ENCODE measurements around the gene DBNL.

DBNL gene

GRCh38 chr7:44062180-44062902 lies 17.8 kb downstream of the DBNL start:
- DNase-seq (ENCODE audit: low read depth): no peak

- DNase-seq (ENCODE audit: low read depth): no peak
Observed at GRCh38 chr7:44062903-44063295, 18.4 kb downstream of the DBNL start.

GRCh38 chr7:44063547-44063893 lies 19.0 kb downstream of the DBNL start:
- DNase-seq (ENCODE audit: low read depth): no peak

GRCh38 chr7:44063894-44064651 lies 19.6 kb downstream of the DBNL start:
- DNase-seq (ENCODE audit: low read depth): no peak

- no peak for DNase-seq (ENCODE audit: low read depth)
Observed at GRCh38 chr7:44064791-44065430, 20.4 kb downstream of the DBNL start.

GRCh38 chr7:44065431-44066110 lies 21.1 kb downstream of the DBNL start, which contains the start of gene PGAM2:
TSS of gene PGAM2 (minus strand) at chr7:44065567. CDS start at chr7:44065529, 38 bp downstream.
- no peak for DNase-seq (ENCODE audit: low read depth)

GRCh38 chr7:44066111-44066460 lies 21.6 kb downstream of the DBNL start:
- DNase-seq (ENCODE audit: low read depth): no peak

GRCh38 chr7:44066494-44067063 lies 22.1 kb downstream of the DBNL start:
- no peak for DNase-seq (ENCODE audit: low read depth)

GRCh38 chr7:44067064-44067951 lies 22.8 kb downstream of the DBNL start:
- DNase-seq (ENCODE audit: low read depth): no peak

- no peak for DNase-seq (ENCODE audit: low read depth)
Observed at GRCh38 chr7:44068054-44068453, 23.6 kb downstream of the DBNL start.

- DNase-seq (ENCODE audit: low read depth): no peak
Observed at GRCh38 chr7:44071726-44072363, 27.3 kb downstream of the DBNL start.

- peak; percentile 85 for DNase-seq (ENCODE audit: low read depth)
Observed at GRCh38 chr7:44072364-44073231, 28.1 kb downstream of the DBNL start.

- DNase-seq (ENCODE audit: low read depth): peak; percentile 79
Observed at GRCh38 chr7:44073664-44074348, 29.3 kb downstream of the DBNL start.

- DNase-seq (ENCODE audit: low read depth): no peak
Observed at GRCh38 chr7:44074349-44074695, 29.8 kb downstream of the DBNL start.

GRCh38 chr7:44075296-44076075 lies 31.0 kb downstream of the DBNL start:
- no peak for DNase-seq (ENCODE audit: low read depth)

GRCh38 chr7:44076101-44076895 lies 31.8 kb downstream of the DBNL start:
- no peak for DNase-seq (ENCODE audit: low read depth)

GRCh38 chr7:44077061-44077460 lies 32.6 kb downstream of the DBNL start:
- no peak for DNase-seq (ENCODE audit: low read depth)

GRCh38 chr7:44077681-44078091 lies 33.2 kb downstream of the DBNL start:
- DNase-seq (ENCODE audit: low read depth): no peak

Data from iris pigment epithelial cell (primary cell).